HepG2 (cell line): ENCODE results near the gene DUOXA2.
"Not testable (repeated sequence)": the region's sequence is repeated elsewhere in the genome, so short reads cannot be mapped to it uniquely, and the experiment has no call there.

Source experiments
- CCAR2 ChIP-seq: fragments of 200-400 bp; formaldehyde crosslinking; optimal IDR thresholded peaks from 2 replicates; pipeline ENCODE3; 2018; ENCODE audit warnings: low read depth, mild to moderate bottlenecking, low read length, moderate library complexity
- ZFX ChIP-seq: sonication (generic); formaldehyde crosslinking; IDR thresholded peaks from 2 replicates; pipeline ENCODE4 v1.4.0; 2020; ENCODE audit warnings: mild to moderate bottlenecking, low read depth, missing genetic modification reagents, moderate library complexity

DNA sequence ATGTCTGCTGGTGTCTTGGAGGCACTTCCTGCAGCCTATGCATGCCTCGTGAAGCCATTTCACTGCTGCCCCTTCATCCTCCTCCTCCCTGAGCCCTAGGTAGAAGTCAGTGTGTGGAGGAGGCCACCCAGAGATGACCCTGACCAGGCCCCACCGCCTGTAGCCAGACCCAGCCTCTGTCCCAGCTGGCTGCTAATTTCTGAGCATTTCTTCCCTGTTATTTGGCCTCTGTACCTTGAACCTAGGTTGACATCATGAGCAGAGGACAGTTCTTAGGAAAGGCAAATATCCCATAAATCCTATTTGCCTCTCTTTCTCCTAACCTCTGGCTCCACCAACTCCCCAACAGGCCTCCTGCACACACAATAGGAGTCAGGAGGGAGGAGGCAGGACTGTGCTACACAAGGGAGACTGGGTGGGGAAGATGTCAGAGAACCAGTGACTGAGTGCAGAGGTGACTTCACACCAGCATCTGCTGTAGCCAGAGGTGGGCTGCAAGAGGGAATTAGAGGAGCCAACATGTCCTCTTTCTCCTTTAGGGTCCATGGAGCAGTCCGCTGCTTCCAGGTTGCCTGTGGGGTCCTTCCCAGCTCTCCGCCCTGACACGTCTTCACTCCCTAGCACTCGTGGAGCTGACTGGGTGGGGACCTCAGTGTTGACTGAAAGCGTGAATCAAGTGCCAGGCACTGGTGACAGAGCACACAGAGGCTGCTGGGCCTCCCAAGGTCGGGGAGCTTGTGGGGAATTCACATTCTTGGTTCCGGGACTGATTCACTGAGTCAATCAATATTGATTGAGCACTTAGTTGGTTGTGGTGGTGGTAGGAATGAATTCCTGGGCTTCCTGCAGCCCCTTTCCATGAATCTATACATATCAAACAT, 38.4 kb upstream of the DUOXA2 start:
- not testable (repeated sequence) for TF ChIP-seq ZFX, CCAR2
